Measurements from ENCODE around the gene SLC6A7. TPM values are rescaled to one million over a fixed set of nuclear protein-coding genes. Genes with fewer than 3 reads are reported as not detected.
"Not testable (repeated sequence)": the region's sequence is repeated elsewhere in the genome, so short reads cannot be mapped to it uniquely, and the experiment has no call there.

The SLC6A7 gene
- total RNA-seq, 1 donor from 2014 or later: not detected

DNA sequence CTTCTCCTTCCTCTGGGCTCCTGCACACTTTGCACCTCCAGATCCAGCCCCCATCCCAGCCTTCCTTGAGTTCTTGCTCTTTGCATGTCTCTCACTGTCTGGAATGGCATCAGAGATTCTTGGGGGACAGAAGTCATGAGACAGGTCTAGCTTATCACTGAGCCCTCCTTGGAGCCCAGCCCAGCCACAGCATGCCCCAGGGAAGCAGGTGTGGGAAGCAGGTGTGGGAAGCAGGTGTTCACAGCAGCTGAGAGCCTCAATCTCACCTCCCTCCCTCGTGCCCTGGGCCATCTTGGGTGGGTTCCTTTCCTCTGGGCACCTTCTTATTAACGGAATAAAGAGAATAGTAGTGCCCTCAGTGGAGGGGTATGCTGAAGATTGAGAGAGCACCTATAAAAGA lies 27.2 kb downstream of the SLC6A7 start:
- peak; percentile 54 for DNase-seq (ENCODE audit: low read depth)

DNA sequence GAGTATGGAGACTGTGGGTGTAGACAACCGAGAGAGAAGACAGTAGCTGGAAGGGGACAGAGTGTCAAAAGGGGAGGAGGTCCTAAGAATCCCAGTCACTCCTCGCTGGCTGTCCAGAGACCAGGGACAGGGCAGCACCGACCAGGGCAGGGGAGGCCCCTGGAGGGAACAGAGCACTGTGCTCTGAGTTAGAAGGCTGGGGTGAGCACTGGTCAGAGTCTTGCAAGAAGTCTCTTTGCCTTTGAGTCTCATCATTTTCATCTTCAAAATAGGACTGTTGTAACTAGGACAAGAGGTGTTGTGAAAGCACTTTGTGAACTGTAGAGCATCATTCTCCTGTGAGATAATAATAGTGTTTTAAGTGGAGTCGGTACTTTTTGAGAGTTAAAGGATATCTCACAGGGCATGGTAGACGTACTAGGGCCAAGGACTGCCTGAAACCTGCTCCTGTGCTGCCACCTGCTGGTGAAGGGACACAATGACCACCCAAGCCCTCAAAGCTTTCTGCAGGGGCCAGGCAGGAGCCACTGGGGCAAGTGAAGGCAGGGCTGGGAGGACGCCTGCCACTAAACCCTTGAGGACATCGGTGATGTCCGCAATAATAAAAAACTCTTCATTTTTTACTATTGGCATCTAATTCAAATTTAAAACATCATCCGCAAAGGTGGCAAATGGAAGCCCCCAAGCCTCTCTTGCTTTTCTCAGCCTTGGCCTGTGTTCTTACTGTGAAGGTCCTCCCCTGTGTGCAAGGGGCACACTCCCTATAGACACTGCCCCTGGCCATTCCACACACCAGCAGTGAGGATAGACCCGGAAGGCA lies 28.2 kb downstream of the SLC6A7 start:
- peak; percentile 88 for DNase-seq (ENCODE audit: low read depth)

DNA sequence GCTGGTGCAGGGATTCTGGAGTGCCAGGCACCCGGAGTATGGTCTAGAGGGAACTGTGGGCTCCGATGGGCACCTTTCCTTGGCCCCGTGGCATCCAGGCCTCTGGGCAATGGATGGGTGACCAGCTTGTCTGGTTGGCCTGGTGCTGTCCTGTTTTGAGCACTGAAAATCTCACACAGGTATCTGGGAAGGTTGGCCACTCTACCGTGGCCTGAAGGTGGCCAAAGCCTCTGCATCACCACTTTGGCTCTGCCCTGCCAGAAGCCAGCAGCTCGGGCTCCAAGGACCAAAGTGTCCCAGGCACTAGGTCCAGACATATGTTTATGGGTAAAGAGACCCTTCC lies 28.8 kb downstream of the SLC6A7 start:
- no peak for DNase-seq (ENCODE audit: low read depth)

DNA sequence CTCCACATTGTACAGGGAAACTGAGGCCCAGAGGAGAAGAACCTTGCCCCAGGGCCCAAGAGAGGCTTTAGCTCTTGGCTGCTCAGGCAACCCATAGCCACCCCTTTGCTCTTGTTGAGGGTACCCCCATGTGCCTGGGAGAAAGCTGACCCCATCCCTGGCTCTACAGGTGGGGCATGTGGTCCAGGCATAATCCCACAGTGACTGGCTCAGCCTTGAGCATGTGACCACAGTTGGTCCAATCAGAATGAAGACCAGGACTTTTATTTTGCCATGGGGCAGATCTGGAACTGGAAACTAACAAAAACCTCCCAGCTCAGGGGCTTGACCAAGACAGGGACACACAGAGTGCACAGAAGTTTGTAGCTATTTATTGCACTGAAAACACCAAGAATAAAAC lies 29.3 kb downstream of the SLC6A7 start:
- no peak for DNase-seq (ENCODE audit: low read depth)

DNA sequence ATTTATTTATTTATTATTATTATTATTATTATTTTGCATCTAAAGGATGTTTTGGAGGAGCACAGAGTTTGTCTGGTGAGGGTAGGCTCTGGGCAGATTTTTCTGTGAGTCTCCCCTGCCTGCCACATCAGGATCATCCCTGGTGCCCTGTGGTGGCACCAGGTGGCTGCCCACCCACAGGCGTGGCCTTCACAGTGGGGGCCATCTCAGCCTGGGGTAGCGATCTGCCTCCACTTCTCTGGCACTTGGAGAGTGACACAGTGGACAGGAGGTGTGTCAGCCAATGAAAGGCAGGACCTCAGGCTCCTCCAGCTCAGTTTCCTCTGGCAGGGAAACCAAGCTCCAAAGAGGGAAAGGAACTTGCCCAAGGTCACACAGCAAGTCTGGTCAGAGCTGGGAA lies 30.0 kb downstream of the SLC6A7 start:
- no peak for DNase-seq (ENCODE audit: low read depth)

DNA sequence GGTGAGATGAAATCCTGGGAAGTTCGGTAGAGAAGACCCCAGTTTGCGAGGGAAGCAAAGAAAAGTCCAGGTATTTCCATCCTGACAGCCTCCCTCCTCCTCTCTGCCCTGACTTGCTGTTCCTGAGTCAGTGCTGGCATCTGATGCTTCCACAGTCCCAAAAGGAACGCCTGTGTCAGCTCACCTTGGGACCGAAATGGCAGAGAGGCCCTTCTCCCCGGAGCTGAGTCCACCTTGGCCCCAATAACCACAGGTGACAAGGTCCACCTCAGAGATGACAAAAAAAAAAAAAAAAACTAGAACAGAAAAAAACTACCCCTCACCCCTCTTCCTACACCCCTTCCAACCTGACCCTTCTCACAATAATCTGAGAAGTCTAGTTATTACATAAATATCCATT lies 31.6 kb downstream of the SLC6A7 start:
- no peak for DNase-seq (ENCODE audit: low read depth)

DNA sequence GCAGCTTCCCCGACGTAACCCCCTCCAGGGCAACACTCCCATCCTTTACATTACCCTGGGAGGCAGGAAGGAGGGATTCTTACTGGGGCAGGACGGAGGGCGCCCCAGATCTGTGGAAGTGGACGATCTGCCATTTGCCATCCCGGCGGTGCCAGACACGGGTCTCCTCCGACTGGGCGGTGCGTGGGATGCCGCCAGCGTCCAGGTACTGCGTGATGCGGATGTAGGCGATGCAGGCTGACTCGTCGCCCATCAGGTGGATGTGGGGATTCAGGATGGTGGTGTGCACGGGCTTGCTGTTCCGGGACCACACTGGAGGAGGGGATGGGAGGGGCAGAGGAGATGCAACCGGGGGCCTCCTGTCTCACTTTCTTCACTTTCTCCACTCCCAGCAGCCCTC lies 33.0 kb downstream of the SLC6A7 start:
- DNase-seq (ENCODE audit: low read depth): no peak

DNA sequence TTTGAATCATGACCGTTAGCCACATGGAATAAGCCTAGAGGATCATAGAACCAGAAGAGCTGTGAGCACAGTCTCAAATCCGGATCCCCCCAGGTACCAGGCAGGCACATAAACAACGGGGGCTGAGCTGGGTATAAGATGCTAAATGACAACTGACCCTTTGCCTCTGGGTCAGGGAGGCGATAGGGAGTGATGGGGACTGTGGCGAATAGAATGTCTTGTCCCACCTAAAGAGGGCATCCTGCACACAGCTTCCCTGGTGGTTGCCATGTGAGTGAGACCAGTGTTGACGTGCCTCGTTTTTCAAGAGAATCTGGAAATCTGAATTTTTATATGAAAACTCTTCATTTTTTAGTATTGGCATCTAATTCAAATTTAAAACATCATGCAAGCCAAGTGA lies 33.6 kb downstream of the SLC6A7 start:
- DNase-seq (ENCODE audit: low read depth): no peak

DNA sequence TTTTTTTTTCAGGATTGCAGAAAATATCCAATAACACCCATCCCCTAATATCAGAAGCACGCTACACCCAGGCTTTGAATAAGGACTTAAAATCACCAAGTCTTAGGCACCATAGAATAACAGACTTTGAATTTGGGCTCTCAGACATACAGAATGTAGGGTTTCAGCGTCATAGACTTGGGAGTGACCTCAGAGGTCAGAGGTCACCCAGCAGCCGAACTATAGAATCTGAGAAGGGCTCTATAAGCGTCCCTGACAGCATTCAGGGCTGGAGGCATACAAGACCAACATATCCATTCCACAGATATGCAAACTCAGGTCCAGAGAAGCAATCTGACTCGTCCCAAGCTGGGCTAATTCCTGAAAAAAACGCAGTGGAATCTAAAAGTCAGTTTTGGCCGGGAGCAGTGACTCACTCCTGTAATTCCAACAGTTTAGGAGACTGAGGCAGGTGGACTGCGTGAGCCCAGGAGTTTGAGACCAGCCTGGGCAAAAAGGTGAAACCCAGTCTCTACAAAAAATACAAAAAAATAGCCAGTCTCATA lies 34.7 kb downstream of the SLC6A7 start:
- DNase-seq (ENCODE audit: low read depth): no peak

DNA sequence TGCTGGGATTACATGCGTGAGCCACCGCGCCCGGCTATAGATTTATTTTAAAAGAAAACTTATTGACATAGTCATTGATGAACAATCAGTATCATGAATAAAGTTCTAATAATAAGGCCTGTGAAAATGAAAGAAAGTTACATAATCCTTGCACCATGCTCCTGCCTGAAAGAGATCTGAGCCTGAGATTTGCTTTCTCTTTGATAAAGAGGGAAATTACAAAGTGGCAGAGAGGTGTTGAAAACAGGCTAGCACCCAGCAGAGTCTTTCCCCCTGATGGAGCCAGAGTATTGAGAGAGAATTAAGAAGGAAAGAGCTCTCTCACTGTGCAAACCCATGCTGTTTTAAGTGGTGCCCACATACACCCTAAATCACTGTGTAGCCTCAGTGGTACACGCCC lies 37.2 kb downstream of the SLC6A7 start:
- no peak for DNase-seq (ENCODE audit: low read depth)

DNA sequence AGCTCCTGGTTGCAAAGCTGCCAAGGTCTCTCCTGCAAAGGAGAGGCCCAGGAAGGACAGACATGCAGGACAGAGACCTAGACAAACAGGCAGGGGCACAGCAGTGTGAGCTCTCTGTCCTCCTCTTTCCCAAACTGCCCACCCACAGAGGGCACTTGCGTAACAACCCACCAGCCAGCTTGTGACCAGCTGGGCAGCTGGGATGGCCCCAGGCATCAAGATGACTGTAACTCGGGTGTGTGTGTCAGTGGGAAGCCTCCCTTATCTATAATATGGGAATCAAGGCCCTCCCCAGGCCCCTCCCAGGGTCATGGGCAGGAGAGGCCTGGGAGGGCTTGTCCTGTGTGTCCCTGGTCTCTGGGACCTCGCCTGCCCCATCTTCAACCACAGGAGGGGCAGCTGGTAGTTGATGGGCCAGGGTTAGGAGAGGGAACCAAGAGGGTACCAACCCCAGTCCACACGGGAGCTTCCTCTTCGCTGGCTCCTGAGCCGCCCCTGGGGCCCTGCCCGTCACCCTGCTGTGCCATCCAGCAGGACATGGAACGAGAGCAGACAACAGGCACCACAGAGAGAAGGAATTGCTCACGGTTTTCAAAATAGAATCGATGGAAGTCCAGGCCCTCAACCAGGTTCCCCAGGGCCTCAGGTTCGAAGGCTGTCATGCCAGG lies 37.9 kb downstream of the SLC6A7 start:
- DNase-seq (ENCODE audit: low read depth): peak; percentile 65

DNA sequence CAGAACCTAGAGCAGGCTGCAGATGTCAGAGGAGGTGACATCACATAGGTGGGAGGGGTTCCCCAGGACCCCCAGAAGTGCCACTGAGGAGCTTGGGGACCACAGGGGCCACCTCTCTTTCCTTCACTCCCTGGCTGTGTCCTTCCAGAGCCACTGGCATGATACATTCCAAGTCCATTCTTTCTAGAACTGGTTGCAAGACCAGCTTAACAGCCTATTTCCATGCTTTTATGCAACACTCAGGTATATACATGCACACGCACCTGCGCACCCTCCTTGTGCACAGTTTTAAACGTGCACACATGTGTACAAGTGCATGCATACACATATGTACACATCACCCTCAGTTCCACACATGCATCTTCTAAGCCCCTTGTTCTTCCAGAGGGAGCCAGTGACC lies 39.7 kb downstream of the SLC6A7 start:
- no peak for DNase-seq (ENCODE audit: low read depth)

DNA sequence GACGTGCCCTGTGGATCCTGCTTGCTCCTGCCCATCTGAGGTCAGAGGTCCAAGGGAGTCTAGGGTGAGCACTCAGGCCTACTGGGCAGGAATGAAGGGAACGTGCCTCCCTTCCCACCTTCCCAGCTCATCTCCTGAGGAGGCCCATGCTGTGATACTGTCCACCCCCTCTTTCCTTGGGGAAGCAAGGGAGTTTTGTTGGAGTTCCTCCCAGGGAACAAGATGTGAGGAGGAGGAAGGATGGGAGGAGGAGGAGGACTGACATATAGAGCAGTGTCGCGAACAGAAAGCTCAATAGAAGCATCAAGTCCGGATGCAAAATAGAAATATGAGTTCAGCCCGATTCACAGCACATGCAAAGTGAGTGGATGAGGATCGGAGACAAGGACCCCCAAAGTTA lies 41.0 kb downstream of the SLC6A7 start:
- no peak for DNase-seq (ENCODE audit: low read depth)

DNA sequence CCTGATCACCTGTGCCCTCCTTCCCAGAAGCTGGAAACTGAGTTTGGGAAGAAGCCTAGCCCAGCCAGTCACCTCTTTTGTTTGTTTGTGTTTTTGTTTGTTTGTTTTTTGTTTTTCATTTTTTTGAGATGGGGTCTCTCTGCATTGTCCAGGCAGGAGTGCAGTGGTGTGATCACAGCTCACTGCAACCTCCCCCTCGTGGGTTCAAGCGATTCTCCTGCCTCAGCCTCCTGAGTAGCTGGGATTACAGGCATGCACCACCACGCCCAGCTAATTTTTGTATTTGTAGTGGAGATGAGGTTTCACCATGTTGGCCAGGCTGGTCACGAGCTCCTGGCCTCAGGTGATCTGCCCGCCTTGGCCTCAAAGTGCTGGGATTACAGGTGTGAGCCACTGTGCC lies 43.8 kb downstream of the SLC6A7 start:
- DNase-seq (ENCODE audit: low read depth): not testable (repeated sequence)

DNA sequence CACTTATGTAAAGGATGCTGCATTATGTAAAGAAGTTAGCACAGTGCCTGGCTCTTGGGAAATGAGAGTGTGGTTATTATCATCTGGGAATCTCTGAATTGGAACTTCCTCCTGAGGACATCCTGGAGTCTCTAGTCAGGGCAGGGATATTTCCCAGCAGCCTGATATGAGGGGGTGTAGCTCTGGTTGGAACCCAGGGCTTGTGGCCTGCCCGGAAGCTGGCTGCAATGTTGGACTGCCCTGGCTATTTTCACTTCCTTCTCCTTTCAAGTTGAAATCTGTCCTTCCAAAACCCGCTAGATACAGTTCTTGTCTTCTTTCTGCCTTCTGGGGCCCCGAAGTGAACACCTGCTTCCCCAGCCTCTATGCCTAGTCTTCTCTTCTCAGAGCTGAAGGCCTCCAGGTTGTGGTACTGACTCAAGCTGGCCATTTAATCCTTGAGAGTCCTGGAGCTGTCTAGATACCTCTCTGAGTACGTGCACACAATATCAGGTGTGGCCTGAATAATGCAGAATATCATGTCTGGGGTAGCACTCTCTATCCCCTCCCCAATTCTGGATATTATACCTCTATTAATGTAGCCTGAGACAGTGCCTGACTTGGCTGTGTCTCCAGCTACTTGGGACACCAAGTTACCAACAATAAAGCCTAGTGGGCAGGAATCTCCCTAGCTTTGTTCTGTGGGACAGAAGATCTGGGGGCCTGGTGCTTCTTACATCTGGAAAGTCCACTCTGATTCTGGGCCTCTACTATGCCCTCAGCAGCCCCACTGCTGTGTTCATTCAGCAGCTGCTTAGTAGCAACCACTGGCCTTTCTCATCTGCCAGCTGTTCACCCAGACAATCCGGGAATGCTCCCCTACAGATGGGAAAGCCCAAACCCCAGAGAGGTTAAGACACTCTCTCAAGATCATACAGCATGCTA lies 45.0 kb downstream of the SLC6A7 start:
- DNase-seq (ENCODE audit: low read depth): no peak

DNA sequence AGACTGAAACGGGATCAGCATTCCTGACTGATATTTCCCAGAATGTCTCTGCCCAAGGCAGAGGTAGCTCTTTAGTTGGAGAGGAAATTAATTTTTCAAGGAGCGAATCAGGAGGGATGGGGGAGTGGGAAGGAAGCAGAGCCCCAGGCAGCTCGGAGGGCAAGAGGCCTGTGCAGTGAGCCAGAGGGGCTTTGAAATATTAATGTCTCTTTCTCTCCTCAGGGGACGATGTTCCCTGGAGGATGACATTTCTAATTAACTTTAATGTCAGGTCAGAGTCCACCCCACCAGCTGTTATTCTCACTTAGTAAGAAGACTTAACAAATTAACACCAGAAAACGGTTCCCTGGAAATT lies 45.6 kb downstream of the SLC6A7 start:
- DNase-seq (ENCODE audit: low read depth): no peak

DNA sequence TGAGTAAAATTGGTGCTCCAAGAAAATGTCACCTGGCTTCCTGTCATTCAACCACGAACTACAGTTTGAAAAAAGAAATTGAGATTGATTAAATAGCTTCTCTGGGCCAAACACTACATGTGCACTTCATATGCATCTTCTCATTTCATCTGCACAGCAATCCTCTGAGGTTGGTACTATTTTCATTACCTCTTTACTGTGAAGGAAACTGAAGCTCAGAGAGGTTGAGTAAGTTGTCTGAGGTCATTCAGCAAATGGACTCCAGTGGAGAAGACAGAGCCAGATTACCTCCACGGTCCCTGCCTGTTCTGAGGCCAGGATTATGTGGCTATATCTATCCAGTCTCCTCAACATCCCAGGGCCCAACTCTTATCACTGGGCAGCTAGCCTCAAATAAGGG lies 46.5 kb downstream of the SLC6A7 start:
- no peak for DNase-seq (ENCODE audit: low read depth)

DNA sequence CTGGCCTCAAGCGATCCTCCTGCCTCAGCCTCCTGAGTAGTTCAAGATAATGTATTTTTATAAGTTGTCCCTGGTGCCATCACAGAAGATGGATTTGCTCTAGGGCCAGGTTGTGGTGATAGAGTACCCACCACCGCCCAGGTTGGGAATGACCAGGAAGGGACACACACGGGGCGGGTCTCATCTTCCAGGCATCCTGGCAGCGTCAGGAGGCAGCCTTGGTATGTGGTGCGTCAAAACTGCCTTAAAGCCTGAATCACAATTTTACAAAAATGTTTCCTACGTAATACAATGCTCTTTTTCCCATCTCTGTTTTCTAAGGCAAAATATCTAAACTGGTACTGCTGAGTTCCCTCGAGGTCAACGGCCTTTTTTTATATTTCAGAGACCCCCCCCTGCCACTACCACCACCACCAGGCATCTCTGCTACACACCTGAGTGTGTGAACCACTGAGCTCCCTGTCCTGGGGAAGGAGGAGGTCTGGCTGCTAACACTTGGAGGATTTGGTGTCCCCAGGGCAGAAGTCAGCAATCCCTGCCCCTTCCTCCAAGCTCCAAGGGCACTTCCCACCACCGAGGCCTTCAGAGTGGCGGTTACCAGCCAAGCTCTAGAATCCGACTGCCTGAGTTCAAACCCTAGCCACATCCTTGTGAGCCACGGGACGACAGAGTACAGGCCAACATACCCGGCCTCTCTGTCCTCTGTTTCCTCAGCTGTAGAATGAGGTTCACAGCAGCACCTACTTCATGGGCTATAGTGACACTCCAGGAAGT lies 47.3 kb downstream of the SLC6A7 start:
- DNase-seq (ENCODE audit: low read depth): no peak

DNA sequence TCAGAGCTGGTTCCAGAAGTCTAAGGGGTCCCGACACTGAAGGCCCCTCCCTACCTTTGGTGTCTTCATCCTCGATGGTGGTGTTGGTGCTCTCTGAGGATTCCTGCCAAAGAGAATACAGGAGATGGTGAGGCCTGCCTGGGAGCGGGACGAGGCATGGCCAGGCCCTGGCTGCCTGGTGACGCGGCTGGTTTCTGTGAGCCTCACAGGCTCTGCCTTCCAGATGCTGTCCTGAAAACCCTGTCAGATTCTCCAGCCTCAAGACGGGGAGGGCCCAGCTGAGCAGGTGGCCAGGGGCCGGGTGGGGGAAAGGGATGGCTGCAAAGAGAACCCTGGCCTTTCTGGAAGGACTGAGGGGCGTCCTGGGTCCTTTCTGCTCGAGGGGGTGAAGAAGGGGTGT lies 48.8 kb downstream of the SLC6A7 start:
- no peak for DNase-seq (ENCODE audit: low read depth)

DNA sequence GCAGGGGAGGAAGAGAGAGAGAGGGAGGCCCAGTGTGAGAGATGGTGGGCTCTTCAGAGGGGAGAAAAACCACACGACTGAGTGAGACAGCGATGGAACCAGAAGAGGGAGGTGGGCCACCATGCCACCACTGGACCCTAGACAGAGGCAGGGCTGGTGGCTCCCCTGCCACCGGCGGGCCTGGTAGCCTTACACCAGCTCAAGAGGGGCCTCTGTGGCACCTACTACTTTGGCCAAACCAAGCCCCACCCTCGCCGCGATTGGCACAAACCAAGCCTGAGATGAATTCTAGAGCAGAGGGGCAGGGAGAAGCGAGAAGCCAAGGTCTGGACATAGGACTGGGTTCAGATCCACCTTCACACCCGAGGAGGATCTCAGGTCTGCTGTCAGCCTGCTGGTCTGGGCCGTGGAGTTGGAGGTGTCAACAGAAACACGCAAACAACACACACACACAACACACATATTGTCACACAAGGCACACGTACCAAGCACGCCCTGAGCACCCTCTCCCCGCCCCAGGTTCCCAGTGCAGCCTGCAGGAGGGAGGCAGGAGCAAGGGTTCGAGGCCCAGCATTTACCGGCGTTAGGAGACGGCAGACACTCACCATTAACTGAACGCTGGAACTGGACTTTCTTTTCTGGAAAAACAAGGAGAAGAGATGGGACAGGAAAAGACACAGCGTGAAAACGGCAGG lies 49.4 kb downstream of the SLC6A7 start:
- no peak for DNase-seq (ENCODE audit: low read depth)

DNA sequence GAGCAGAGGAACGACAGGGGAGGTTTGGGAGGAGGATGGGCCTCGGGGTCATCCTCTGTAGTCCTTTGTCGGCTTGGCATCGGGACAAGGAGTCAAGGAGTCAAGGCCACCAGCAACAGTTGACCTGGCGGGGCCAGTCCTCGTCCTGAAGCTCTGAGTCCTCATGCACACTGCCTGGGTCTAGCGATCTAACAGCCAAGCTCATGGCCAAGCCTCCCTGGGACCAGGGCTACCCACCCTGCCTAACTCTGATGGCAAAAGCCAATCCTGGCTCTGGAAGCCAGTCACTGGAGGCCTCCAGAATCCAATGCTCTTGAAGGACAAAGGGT lies 49.9 kb downstream of the SLC6A7 start:
- no peak for DNase-seq (ENCODE audit: low read depth)
